Uterus (tissue), 2 donors: ENCODE measurements around the gene HADH.

Experiments
- CTCF ChIP-seq, 4 experiments: fragments of 200-600 bp in 2 of 4; fragments of 450-650 bp in 2 of 4; sonication (generic) in 2 of 4; IDR thresholded peaks; one replicate each; pipeline ENCODE4 v1.5.1; 2016 to 2019; ENCODE audit warnings: antibody characterized with exemption in 4 of 4, mild to moderate bottlenecking in 2 of 4, moderate library complexity in 1 of 4
- POLR2A ChIP-seq, 2 donors: fragments of 450-650 bp; IDR thresholded peaks; one replicate each; pipeline ENCODE4 v1.6.1; 2016; ENCODE audit warnings: antibody characterized with exemption in 2 of 2, mild to moderate bottlenecking in 1 of 2, moderate library complexity in 1 of 2

- TF ChIP-seq POLR2A (IDR thresholded peaks at IDR 0.05): no peak
- no peak for TF ChIP-seq CTCF (IDR thresholded peaks at IDR 0.05)
Observed at GRCh38 chr4:108031427-108032083, 41.9 kb downstream of the HADH start.
